Cerebellar cortex (tissue), 1 donor: ENCODE measurements around the gene NRXN3.

Source experiments
- DNase-seq: peaks from one replicate; pipeline ENCODE4 v3.0.0-alpha.2; 2015; ENCODE audit warnings: low spot score

The NRXN3 gene

GRCh38 chr14:78242086-78242485, 71.9 kb downstream of the NRXN3 start:
- DNase-seq: no peak

- no peak for DNase-seq
These were observed 73.0 kb downstream of the NRXN3 start for GRCh38 chr14:78243187-78243586.

GRCh38 chr14:78245238-78245637, 75.1 kb downstream of the NRXN3 start:
- DNase-seq: no peak

- no peak for DNase-seq
These were observed 78.4 kb downstream of the NRXN3 start for GRCh38 chr14:78248501-78249090.

- no peak for DNase-seq
These were observed 81.1 kb downstream of the NRXN3 start for GRCh38 chr14:78251308-78251707.

- no peak for DNase-seq
These were observed 83.8 kb downstream of the NRXN3 start for GRCh38 chr14:78253986-78254385.

- DNase-seq: no peak
These were observed 84.8 kb downstream of the NRXN3 start for GRCh38 chr14:78254911-78255461.

- no peak for DNase-seq
These were observed 89.7 kb downstream of the NRXN3 start for GRCh38 chr14:78259831-78260230.

- DNase-seq: no peak
These were observed 108.5 kb downstream of the NRXN3 start for GRCh38 chr14:78278464-78279250.

- DNase-seq: no peak
These were observed 112.3 kb downstream of the NRXN3 start for GRCh38 chr14:78282437-78282836.

GRCh38 chr14:78286210-78286609, 116.0 kb downstream of the NRXN3 start:
- DNase-seq: no peak

- DNase-seq: no peak
These were observed 121.8 kb downstream of the NRXN3 start for GRCh38 chr14:78292003-78292402.

GRCh38 chr14:78297858-78298257, 127.7 kb downstream of the NRXN3 start:
- DNase-seq: no peak

- no peak for DNase-seq
These were observed 128.1 kb downstream of the NRXN3 start for GRCh38 chr14:78298298-78298697.

- no peak for DNase-seq
These were observed 132.7 kb downstream of the NRXN3 start for GRCh38 chr14:78302841-78303240.

GRCh38 chr14:78307671-78308070, 137.5 kb downstream of the NRXN3 start:
- DNase-seq: no peak

- DNase-seq: no peak
These were observed 137.9 kb downstream of the NRXN3 start for GRCh38 chr14:78308079-78308478.

- peak; percentile 3 for DNase-seq
These were observed 140.1 kb downstream of the NRXN3 start for GRCh38 chr14:78310272-78310671.

GRCh38 chr14:78313499-78313898, 143.3 kb downstream of the NRXN3 start:
- no peak for DNase-seq

GRCh38 chr14:78314484-78314883, 144.3 kb downstream of the NRXN3 start:
- DNase-seq: no peak

- no peak for DNase-seq
These were observed 145.9 kb downstream of the NRXN3 start for GRCh38 chr14:78316052-78316451.

- no peak for DNase-seq
These were observed 146.6 kb downstream of the NRXN3 start for GRCh38 chr14:78316786-78317185.

- DNase-seq: no peak
These were observed 149.2 kb downstream of the NRXN3 start for GRCh38 chr14:78319406-78319805.
